Mesendoderm (in vitro differentiated cells): Measurements from ENCODE around the gene UVSSA.

Source experiments
- DNase-seq: peaks from one replicate; pipeline ENCODE4 v3.0.0; 2013
- H2AK5ac ChIP-seq: 2 replicates; pipeline ENCODE4 v1.6.1; 2013; ENCODE audit warnings: low read length, inconsistent platforms
- H2BK120ac ChIP-seq: 2 replicates; pipeline ENCODE4 v1.6.1; 2013; ENCODE audit warnings: low read depth, mild to moderate bottlenecking, low read length, moderate library complexity, mixed read lengths
- H2BK15ac ChIP-seq: replicated peaks from 2 replicates; pipeline ENCODE4 v1.6.1; 2013; ENCODE audit warnings: low read depth, mild to moderate bottlenecking, moderate library complexity
- H2BK5ac ChIP-seq: 2 replicates; pipeline ENCODE4 v1.6.1; 2013; ENCODE audit warnings: low read length, inconsistent platforms
- H3K18ac ChIP-seq: 2 replicates; pipeline ENCODE4 v1.6.1; 2013; ENCODE audit warnings: mild to moderate bottlenecking, low read length, mixed read lengths
- H3K23ac ChIP-seq: one replicate; pipeline ENCODE4 v1.6.1; 2013; ENCODE audit warnings: low read length
- H3K27ac ChIP-seq: 2 replicates; pipeline ENCODE4 v1.5.1; 2013; ENCODE audit warnings: low read depth, mild to moderate bottlenecking, inconsistent platforms, low read length, moderate library complexity
- H3K27me3 ChIP-seq: 2 replicates; pipeline ENCODE4 v1.6.1; 2013; ENCODE audit warnings: low read length, control low read depth, mild to moderate bottlenecking, inconsistent platforms; ENCODE audit not compliant: insufficient read depth, poor library complexity
- H3K36me3 ChIP-seq: 2 replicates; pipeline ENCODE4 v1.6.1; 2013; ENCODE audit warnings: low read length, inconsistent platforms; ENCODE audit not compliant: control insufficient read depth, insufficient read depth
- H3K4ac ChIP-seq: one replicate; pipeline ENCODE4 v1.6.1; 2013; ENCODE audit warnings: low read depth, mild to moderate bottlenecking, low read length, moderate library complexity
- H3K4me1 ChIP-seq: 2 replicates; pipeline ENCODE4 v1.6.1; 2013; ENCODE audit warnings: low read depth, low read length, inconsistent platforms; ENCODE audit not compliant: control insufficient read depth
- H3K4me2 ChIP-seq: 2 replicates; pipeline ENCODE4 v1.6.1; 2013; ENCODE audit warnings: low read length
- H3K4me3 ChIP-seq: 2 replicates; pipeline ENCODE4 v1.5.1; 2013; ENCODE audit warnings: mild to moderate bottlenecking, low read length
- H3K56ac ChIP-seq: one replicate; pipeline ENCODE4 v1.6.1; 2013; ENCODE audit warnings: low read length
- H3K79me1 ChIP-seq: 2 replicates; pipeline ENCODE4 v1.6.1; 2013; ENCODE audit warnings: low read length, inconsistent platforms
- H3K79me2 ChIP-seq: 2 replicates; pipeline ENCODE4 v1.6.1; 2013; ENCODE audit warnings: mild to moderate bottlenecking, low read length; ENCODE audit not compliant: control insufficient read depth, insufficient read depth
- H3K9ac ChIP-seq: 2 replicates; pipeline ENCODE4 v1.6.1; 2013; ENCODE audit warnings: low read length, inconsistent platforms
- H4K5ac ChIP-seq: one replicate; pipeline ENCODE4 v1.6.1; 2013; ENCODE audit warnings: low read length
- H4K8ac ChIP-seq: one replicate; pipeline ENCODE4 v1.6.1; 2013; ENCODE audit warnings: low read depth, mild to moderate bottlenecking, control low read depth, low read length, moderate library complexity
- WGBS: extraction: QIAGEN DNeasy Blood & Tissue Kit; methylation state at CpG from one replicate; pipeline ENCODE4 v1.1.7; 2013; ENCODE audit warnings: low lambda C conversion rate, missing lambda C conversion rate; ENCODE audit not compliant: insufficient coverage; ENCODE audit errors: extremely low coverage; 5-methylcytosine and 5-hydroxymethylcytosine counted together

Gene UVSSA

GRCh38 chr4:1417522-1418390 lies 70.7 kb downstream of the UVSSA start:
- Histone ChIP-seq H3K9ac (no peak overlapping the region), H3K79me2 (no peaks in the 10 kb centered on the region), H3K4me1 (no peaks in the 10 kb centered on the region), H2BK5ac (no peak overlapping the region), H3K23ac (no peak overlapping the region), H3K4me2 (no peak overlapping the region), H3K4ac (no peak overlapping the region), H3K18ac (no peak overlapping the region), H3K79me1 (no peaks in the 10 kb centered on the region), H3K4me3 (no peak overlapping the region), H3K27ac (no peak overlapping the region), H3K27me3 (peaks cover 12% of the 10 kb centered on the region), H3K56ac (no peak overlapping the region), H2BK15ac (no peak overlapping the region), H2BK120ac (no peak overlapping the region), H4K8ac (no peak overlapping the region), H4K5ac (no peak overlapping the region), H2AK5ac (no peak overlapping the region), H3K36me3 (no peaks in the 10 kb centered on the region)
- DNase-seq: no peak
- WGBS: no CpG with 5 or more reads among the region's 33 CpGs

- Histone ChIP-seq H3K36me3 (no peaks in the 10 kb centered on the region), H3K4me2 (no peak overlapping the region), H3K4ac (no peak overlapping the region), H3K18ac (no peak overlapping the region), H4K8ac (no peak overlapping the region), H2AK5ac (no peak overlapping the region), H3K79me1 (no peaks in the 10 kb centered on the region), H3K4me3 (no peak overlapping the region), H3K27ac (no peak overlapping the region), H2BK5ac (no peak overlapping the region), H4K5ac (no peak overlapping the region), H3K56ac (no peak overlapping the region), H3K9ac (no peak overlapping the region), H3K23ac (no peak overlapping the region), H2BK120ac (no peak overlapping the region), H3K27me3 (peaks cover 3% of the 10 kb centered on the region), H3K79me2 (no peaks in the 10 kb centered on the region), H2BK15ac (no peak overlapping the region), H3K4me1 (no peaks in the 10 kb centered on the region)
- WGBS: no CpG with 5 or more reads among the region's 17 CpGs
- no peak for DNase-seq
Observed at GRCh38 chr4:1418494-1419285, 71.7 kb downstream of the UVSSA start.

GRCh38 chr4:1419708-1420107 lies 72.7 kb downstream of the UVSSA start:
- Histone ChIP-seq H4K8ac (no peak overlapping the region), H3K79me2 (no peaks in the 10 kb centered on the region)
- WGBS: no CpG with 5 or more reads among the region's 13 CpGs

GRCh38 chr4:1421657-1422056 lies 74.6 kb downstream of the UVSSA start:
- H3K27me3 ChIP-seq: no peaks in the 10 kb centered on the region
- no peak for DNase-seq

More at GRCh38 chr4:1419708-1420107, 72.7 kb downstream of the UVSSA start:
- H3K27me3 ChIP-seq: no peaks in the 10 kb centered on the region
- H2BK120ac ChIP-seq: no peak overlapping the region
- H3K4ac ChIP-seq: no peak overlapping the region
- H3K4me1 ChIP-seq: no peaks in the 10 kb centered on the region
- no peak overlapping the region for H3K4me3 ChIP-seq
- H2BK5ac ChIP-seq: no peak overlapping the region
- no peak overlapping the region for H3K23ac ChIP-seq
- H3K9ac ChIP-seq: no peak overlapping the region
- no peak overlapping the region for H4K5ac ChIP-seq
- no peak overlapping the region for H2BK15ac ChIP-seq
- H3K79me1 ChIP-seq: no peaks in the 10 kb centered on the region
- H2AK5ac ChIP-seq: no peak overlapping the region
- no peaks in the 10 kb centered on the region for H3K36me3 ChIP-seq
- H3K4me2 ChIP-seq: no peak overlapping the region
- H3K18ac ChIP-seq: no peak overlapping the region
- H3K27ac ChIP-seq: no peak overlapping the region
- H3K56ac ChIP-seq: no peak overlapping the region
- DNase-seq: no peak

GRCh38 chr4:1427010-1427409 lies 80.0 kb downstream of the UVSSA start:
- no peak overlapping the region for H3K4me3 ChIP-seq
- no peaks in the 10 kb centered on the region for H3K36me3 ChIP-seq
- no peaks in the 10 kb centered on the region for H3K79me2 ChIP-seq
- H2AK5ac ChIP-seq: no peak overlapping the region
- no peaks in the 10 kb centered on the region for H3K27me3 ChIP-seq
- H3K18ac ChIP-seq: no peak overlapping the region
- H4K5ac ChIP-seq: no peak overlapping the region
- no peak overlapping the region for H3K23ac ChIP-seq
- H3K27ac ChIP-seq: no peak overlapping the region
- H4K8ac ChIP-seq: no peak overlapping the region
- no peaks in the 10 kb centered on the region for H3K79me1 ChIP-seq
- WGBS: no CpG with 5 or more reads among the region's 5 CpGs
- no peak for DNase-seq
- no peak overlapping the region for H3K56ac ChIP-seq
- H3K4me2 ChIP-seq: no peak overlapping the region
- H2BK5ac ChIP-seq: no peak overlapping the region
- H2BK15ac ChIP-seq: no peak overlapping the region
- no peak overlapping the region for H3K9ac ChIP-seq
- no peak overlapping the region for H2BK120ac ChIP-seq
- no peaks in the 10 kb centered on the region for H3K4me1 ChIP-seq
- no peak overlapping the region for H3K4ac ChIP-seq

More at GRCh38 chr4:1421657-1422056, 74.6 kb downstream of the UVSSA start:
- Histone ChIP-seq H3K4ac (no peak overlapping the region), H3K4me3 (no peak overlapping the region), H2BK120ac (no peak overlapping the region), H4K5ac (no peak overlapping the region), H3K4me2 (no peak overlapping the region), H2BK15ac (no peak overlapping the region), H3K56ac (no peak overlapping the region), H3K36me3 (no peaks in the 10 kb centered on the region), H3K4me1 (no peaks in the 10 kb centered on the region), H2BK5ac (no peak overlapping the region), H3K27ac (no peak overlapping the region), H3K23ac (no peak overlapping the region), H3K79me2 (no peaks in the 10 kb centered on the region), H3K79me1 (no peaks in the 10 kb centered on the region), H2AK5ac (no peak overlapping the region), H4K8ac (no peak overlapping the region), H3K9ac (no peak overlapping the region), H3K18ac (no peak overlapping the region)
- 100% methylated on average over 1 of the region's 2 CpGs for WGBS
